Mammary epithelial cell (primary cell): ENCODE measurements around the gene PACSIN1.

Experiments used
- EZH2 ChIP-seq: IDR thresholded peaks from 2 replicates; pipeline ENCODE4 v1.6.1; 2012; ENCODE audit warnings: low read length, inconsistent platforms, borderline replicate concordance
- TF ChIP-seq, protein P1 (sequence below), 2 donors: IDR thresholded peaks in 1 of 2; conservative IDR thresholded peaks in 1 of 2; 2 replicates each; pipeline ENCODE4 v1.5.1; 2011 to 2012; ENCODE audit warnings: inconsistent platforms in 2 of 2, low read length in 2 of 2, mild to moderate bottlenecking in 2 of 2, control low read depth in 1 of 2, low read depth in 1 of 2; ENCODE audit not compliant: insufficient read depth in 1 of 2; ENCODE audit errors: extremely low read depth in 1 of 2

DNA sequence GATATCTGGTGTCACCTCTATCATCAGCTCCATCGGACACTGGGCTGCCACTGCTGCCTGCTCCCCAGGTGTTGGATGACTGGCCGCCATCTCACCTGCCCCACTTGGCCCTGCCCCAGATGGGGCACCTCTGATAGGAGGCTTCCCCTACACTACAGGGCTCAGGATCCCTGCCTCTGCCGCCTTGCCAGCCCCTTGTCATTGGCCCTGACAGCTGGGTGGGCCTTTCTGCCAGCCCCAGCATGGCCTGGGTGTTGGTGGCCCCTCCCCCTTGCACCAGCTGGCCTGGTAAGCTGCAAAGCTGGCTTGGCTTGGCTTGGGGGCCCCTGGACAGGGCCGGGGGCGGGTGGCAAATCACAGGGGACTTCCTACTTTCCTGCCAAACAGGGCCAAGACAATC lies 10.6 kb downstream of the PACSIN1 start:
- TF ChIP-seq, protein P1, sequence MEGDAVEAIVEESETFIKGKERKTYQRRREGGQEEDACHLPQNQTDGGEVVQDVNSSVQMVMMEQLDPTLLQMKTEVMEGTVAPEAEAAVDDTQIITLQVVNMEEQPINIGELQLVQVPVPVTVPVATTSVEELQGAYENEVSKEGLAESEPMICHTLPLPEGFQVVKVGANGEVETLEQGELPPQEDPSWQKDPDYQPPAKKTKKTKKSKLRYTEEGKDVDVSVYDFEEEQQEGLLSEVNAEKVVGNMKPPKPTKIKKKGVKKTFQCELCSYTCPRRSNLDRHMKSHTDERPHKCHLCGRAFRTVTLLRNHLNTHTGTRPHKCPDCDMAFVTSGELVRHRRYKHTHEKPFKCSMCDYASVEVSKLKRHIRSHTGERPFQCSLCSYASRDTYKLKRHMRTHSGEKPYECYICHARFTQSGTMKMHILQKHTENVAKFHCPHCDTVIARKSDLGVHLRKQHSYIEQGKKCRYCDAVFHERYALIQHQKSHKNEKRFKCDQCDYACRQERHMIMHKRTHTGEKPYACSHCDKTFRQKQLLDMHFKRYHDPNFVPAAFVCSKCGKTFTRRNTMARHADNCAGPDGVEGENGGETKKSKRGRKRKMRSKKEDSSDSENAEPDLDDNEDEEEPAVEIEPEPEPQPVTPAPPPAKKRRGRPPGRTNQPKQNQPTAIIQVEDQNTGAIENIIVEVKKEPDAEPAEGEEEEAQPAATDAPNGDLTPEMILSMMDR (conservative IDR thresholded peaks at IDR 0.05 in 1 of 2, IDR thresholded peaks at IDR 0.05 in 1 of 2; ENCODE audit: extremely low read depth in 1 of 2, insufficient read depth in 1 of 2, low read depth in 1 of 2, low read length in 2 of 2): no peak
- no peak for TF ChIP-seq EZH2
